NB4 (cell line): ENCODE data around the gene FBXO21.

Experiments used
- CTCF ChIP-seq: IDR thresholded peaks from one replicate; pipeline ENCODE4 v1.5.1; 2012; ENCODE audit warnings: low read depth, low read length
- MYC ChIP-seq: IDR thresholded peaks from 2 replicates; pipeline ENCODE4 v1.6.1; 2011; ENCODE audit warnings: low read depth, low read length
- POLR2A ChIP-seq: IDR thresholded peaks from 2 replicates; pipeline ENCODE4 v1.6.1; 2011; ENCODE audit warnings: mild to moderate bottlenecking; ENCODE audit not compliant: insufficient read length; ENCODE audit errors: extremely low read depth

DNA sequence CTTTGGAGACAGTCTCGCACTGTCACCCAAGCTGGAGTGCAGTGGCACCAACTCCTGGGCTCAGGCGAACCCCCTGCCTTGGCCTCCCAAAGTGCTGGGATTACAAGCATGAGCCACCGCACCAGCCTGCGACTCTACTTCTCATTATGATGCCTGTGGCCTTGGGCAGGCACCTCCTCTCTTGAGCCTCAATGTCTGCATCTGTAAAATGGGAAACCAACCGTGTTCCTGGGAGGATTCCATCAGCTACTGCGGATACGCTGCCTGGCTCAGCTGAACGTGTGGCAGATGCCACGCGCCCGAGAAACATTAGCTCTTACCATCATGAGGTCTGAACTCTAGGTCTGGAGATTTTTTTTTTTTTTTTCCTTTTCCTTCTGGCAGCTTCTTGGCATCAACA, 96.8 kb downstream of the FBXO21 start:
- TF ChIP-seq CTCF (no peak), POLR2A (no peak), MYC (no peak)
